GM12878 (cell line): Measurements from ENCODE around the gene FAM13C. TPM values are rescaled to one million over a fixed set of nuclear protein-coding genes. Genes with fewer than 3 reads are reported as not detected.

Experiments
- ATAC-seq: fragments of 200-7000 bp; cut with Tn5 transposase; 3 replicates; pipeline ENCODE4 v1.9.1; 2020; ENCODE audit warnings: mild to moderate bottlenecking, moderate library complexity
- BruUV-seq: library from RNA; stranded (reverse); fragments of 400-500 nt; replicated peaks from 2 replicates; lab custom pipeline; 2021; lab: Mats Ljungman, UMichigan
- CTCF ChIA-PET: fragments of 300-600 bp; sonication (Branson Sonifier 250); formaldehyde crosslinking; extraction: SDS; loops from one replicate; lab custom pipeline; 2021; ENCODE audit warnings: inconsistent platforms; lab: Yijun Ruan, JAX
- POLR2A ChIA-PET: fragments of 350-600 bp; formaldehyde crosslinking; extraction: SDS; loops from one replicate; lab custom pipeline; 2021; ENCODE audit warnings: inconsistent platforms; lab: Charles Lee
- RAD21 ChIA-PET: fragments of 300-600 bp; sonication (Branson Sonifier 250); formaldehyde crosslinking; loops from one replicate; lab custom pipeline; 2023; ENCODE audit warnings: antibody characterized with exemption; ENCODE audit not compliant: unreplicated experiment; lab: Charles Lee
- SMC1A ChIA-PET: fragments of 300-600 bp; sonication (Branson Sonifier 250); formaldehyde crosslinking; loops from one replicate; lab custom pipeline; 2023; ENCODE audit not compliant: unreplicated experiment, uncharacterized antibody; lab: Charles Lee
- DNase-seq: peaks from one replicate; pipeline ENCODE4 v3.0.0-alpha.2; 2011; ENCODE audit warnings: low read depth, low spot score
- FAIRE-seq: peaks from 3 replicates; lab custom pipeline; 2011; peaks lifted over from hg19 to GRCh38; lab: Jason Lieb, UNC
- H2AFZ ChIP-seq: 2 replicates; pipeline ENCODE4 v1.6.0; 2011; ENCODE audit warnings: low read depth, low read length, control low read depth; ENCODE audit not compliant: control insufficient read depth
- H3K27ac ChIP-seq: 2 replicates; pipeline ENCODE4 v1.5.1; 2011; ENCODE audit warnings: control low read depth; ENCODE audit not compliant: control insufficient read depth, insufficient read depth
- H3K27me3 ChIP-seq, 2 experiments: replicated peaks in 1 of 2; 2 replicates each; pipeline versions ENCODE4 v1.6.0 to v1.6.1; 2011; ENCODE audit warnings: low read length in 1 of 2; ENCODE audit not compliant: control insufficient read depth in 2 of 2, insufficient read depth in 2 of 2
- H3K36me3 ChIP-seq, 2 experiments: 2 replicates each; pipeline ENCODE4 v1.5.1; 2011; ENCODE audit warnings: low read length in 1 of 2; ENCODE audit not compliant: control insufficient read depth in 2 of 2, insufficient read depth in 2 of 2
- H3K4me1 ChIP-seq: 2 replicates; pipeline ENCODE4 v1.6.1; 2011; ENCODE audit warnings: mild to moderate bottlenecking, low read length, moderate library complexity, mixed read lengths; ENCODE audit not compliant: control insufficient read depth, insufficient read depth
- H3K4me2 ChIP-seq: 2 replicates; pipeline ENCODE4 v1.6.0; 2011; ENCODE audit warnings: control low read depth; ENCODE audit not compliant: control insufficient read depth, insufficient read depth
- H3K4me3 ChIP-seq: fragments of 200-600 bp; sonication (generic); 2 replicates; pipeline ENCODE4 v1.5.1; 2016
- H3K79me2 ChIP-seq: 2 replicates; pipeline ENCODE4 v1.6.0; 2011; ENCODE audit warnings: low read length; ENCODE audit not compliant: control insufficient read depth, insufficient read depth
- H3K9ac ChIP-seq: 2 replicates; pipeline ENCODE4 v1.8.0; 2011; ENCODE audit warnings: low read length, control low read depth, mixed read lengths; ENCODE audit not compliant: control insufficient read depth, insufficient read depth
- H3K9me3 ChIP-seq: replicated peaks from 3 replicates; pipeline ENCODE4 v1.5.1; 2011; ENCODE audit warnings: mild to moderate bottlenecking, low read length; ENCODE audit not compliant: control insufficient read depth, insufficient read depth
- H4K20me1 ChIP-seq: 2 replicates; pipeline ENCODE4 v1.6.0; 2011; ENCODE audit not compliant: control insufficient read depth, insufficient read depth
- ELK1 ChIP-seq: IDR thresholded peaks from 2 replicates; pipeline ENCODE4 v1.6.1; 2012; ENCODE audit warnings: low read depth, low read length, improper control_type of control experiment
- EP300 ChIP-seq, 2 experiments: fragments of 150-350 bp in 1 of 2; IDR thresholded peaks; 2 replicates each; pipeline ENCODE4 v1.6.1; 2011 to 2012; ENCODE audit warnings: low read depth in 2 of 2, low read length in 2 of 2, borderline replicate concordance in 1 of 2, improper control_type of control experiment in 1 of 2, inconsistent platforms in 1 of 2; ENCODE audit not compliant: control insufficient read depth in 1 of 2
- ESRRA ChIP-seq: IDR thresholded peaks from 2 replicates; pipeline ENCODE4 v1.6.1; 2012; ENCODE audit warnings: mild to moderate bottlenecking, low read length, improper control_type of control experiment
- MEF2A ChIP-seq: IDR thresholded peaks from 2 replicates; pipeline ENCODE4 v1.6.1; 2011; ENCODE audit warnings: low read depth, mild to moderate bottlenecking, low read length, moderate library complexity; ENCODE audit not compliant: insufficient read depth
- NRF1 ChIP-seq: conservative IDR thresholded peaks from 2 replicates; pipeline ENCODE4 v1.6.1; 2011; ENCODE audit warnings: mild to moderate bottlenecking, low read depth, low read length, improper control_type of control experiment
- POLR2AphosphoS2 ChIP-seq: IDR thresholded peaks from 2 replicates; pipeline ENCODE4 v1.6.1; 2011; ENCODE audit warnings: low read depth, mild to moderate bottlenecking, low read length, improper control_type of control experiment, moderate library complexity
- SMAD1 ChIP-seq: fragments of 450-650 bp; IDR thresholded peaks from 2 replicates; pipeline ENCODE4 v1.6.1; 2018; ENCODE audit warnings: mild to moderate bottlenecking, low read depth; ENCODE audit not compliant: partially characterized antibody
- STAT3 ChIP-seq: IDR thresholded peaks from 2 replicates; pipeline ENCODE4 v1.6.1; 2011; ENCODE audit warnings: low read depth, low read length, improper control_type of control experiment
- SUPT20H ChIP-seq: IDR thresholded peaks from 2 replicates; pipeline ENCODE4 v1.6.1; 2011; ENCODE audit warnings: low read depth, mild to moderate bottlenecking, low read length, moderate library complexity, borderline replicate concordance; ENCODE audit not compliant: control insufficient read depth
- TBL1XR1 ChIP-seq: IDR thresholded peaks from 2 replicates; pipeline ENCODE4 v1.6.1; 2012; ENCODE audit warnings: low read depth, low read length, improper control_type of control experiment
- TCF12 ChIP-seq: IDR thresholded peaks from 2 replicates; pipeline ENCODE4 v1.6.1; 2011; ENCODE audit warnings: low read depth, mild to moderate bottlenecking, low read length
- ZBTB40 ChIP-seq: fragments of 450-650 bp; IDR thresholded peaks from 2 replicates; pipeline ENCODE4 v1.6.1; 2016; ENCODE audit warnings: mild to moderate bottlenecking, moderate library complexity, borderline replicate concordance
- WGBS: methylation state at CpG from one replicate; pipeline ENCODE4 v1.1.6; 2016; ENCODE audit warnings: low lambda C conversion rate; ENCODE audit not compliant: insufficient replicate concordance, insufficient coverage; ENCODE audit errors: missing lambda C conversion rate; 5-methylcytosine and 5-hydroxymethylcytosine counted together
- in situ Hi-C: fragments of 300-500 bp; cut with MboI; formaldehyde crosslinking; loops from 9 replicates; pipeline ENCODE4 v1.14.3; 2018; ENCODE audit warnings: mixed read lengths
- intact Hi-C: fragments of 100-400 bp; cut with micrococcal nuclease; formaldehyde crosslinking; loops from one replicate; pipeline ENCODE4 v1.14.2; 2022; ENCODE audit not compliant: unreplicated experiment
- polyA plus RNA-seq, 11 experiments: library from polyadenylated mRNA; depleted of rRNA in 4 of 11; unstranded in 6 of 11; stranded (reverse) in 5 of 11; fragments of >200 nt; fragmentation: Nextera tagmentation in 4 of 11; fragmentation: Illumina TruSeq in 1 of 11; extraction: Ambion mirVana in 4 of 11; extraction: Trizol in 1 of 11; gene quantifications; 1 replicate in 1 of 11; 2 replicates in 10 of 11; pipeline versions ENCODE4 v1.2.1 to v1.2.3, GENCODE V29; 2011 to 2016; ENCODE audit warnings: inconsistent platforms in 2 of 11, missing spikeins in 2 of 11, low read depth in 1 of 11
- total RNA-seq, 4 experiments: library from RNA; depleted of rRNA in 3 of 4; stranded (reverse); fragments of >200 nt in 3 of 4; fragmentation: Illumina TruSeq in 1 of 4; extraction: Trizol in 1 of 4; gene quantifications; 2 replicates each; pipeline versions ENCODE4 v1.2.1 to v1.2.3, GENCODE V29; 2013 to 2021

The FAM13C gene
- total and polyA plus RNA-seq, 10 of the 15 experiments (the other 5 are each of a cell fraction or from before 2014, with no cell fraction given) = 0.04 to 0.31 (median 0.13) TPM; not detected in 5

GRCh38 chr10:59391060-59391459, 28.7 kb upstream of the FAM13C start:
- Histone ChIP-seq H3K9ac (no peak overlapping the region), H3K79me2 (no peaks in the 10 kb centered on the region), H3K27ac (no peak overlapping the region), H3K4me3 (no peak overlapping the region), H4K20me1 (no peaks in the 10 kb centered on the region), H3K9me3 (no peaks in the 10 kb centered on the region), H3K4me2 (no peak overlapping the region), H3K36me3 (no peaks in the 10 kb centered on the region), H2AFZ (no peak overlapping the region), H3K27me3 (no peaks in the 10 kb centered on the region), H3K4me1 (no peaks in the 10 kb centered on the region)
- in situ Hi-C loops (no loop called here), intact Hi-C loops (no loop called here)
- FAIRE-seq = no peak
- RAD21 ChIA-PET = no interaction called here
- CTCF ChIA-PET = interaction anchor here (0.6 kb wide), 1 partner anchor 15 kb away, joined by 3 read pairs; no protein-coding TSS in a partner anchor
- WGBS = 4% methylated on average over 2 of the region's 2 CpGs
- SMC1A ChIA-PET = interaction anchor here (1.1 to 1.5 kb wide), 2 partner anchors 11 to 573 kb away, joined by 4 to 6 read pairs; no protein-coding TSS in a partner anchor
- ATAC-seq = no peak
- no peak for DNase-seq
- TF ChIP-seq SMAD1 (no peak), MEF2A (no peak), STAT3 (no peak), ESRRA (no peak), SUPT20H (no peak), ZBTB40 (no peak), NRF1 (no peak), POLR2AphosphoS2 (no peak), ELK1 (no peak), EP300 (IDR thresholded peaks at IDR 0.05; ENCODE audit: borderline replicate concordance in 1 of 2, control insufficient read depth in 1 of 2, low read depth in 2 of 2, low read length in 2 of 2) (no peak), TBL1XR1 (no peak), TCF12 (no peak)
- POLR2A ChIA-PET = no interaction called here
- no TSS peak for BruUV-seq
